GM18907 (cell line): Measurements from ENCODE around the gene DNAJB12.
"Not testable (repeated sequence)": the region's sequence is repeated elsewhere in the genome, so short reads cannot be mapped to it uniquely, and the experiment has no call there.

Experiments used
- ATAC-seq: cut with Tn5 transposase; IDR thresholded peaks from one replicate; pipeline ENCODE4 v1.9.1; 2021; ENCODE audit warnings: mild to moderate bottlenecking, moderate library complexity; ENCODE audit not compliant: unreplicated experiment

DNAJB12 gene

DNA sequence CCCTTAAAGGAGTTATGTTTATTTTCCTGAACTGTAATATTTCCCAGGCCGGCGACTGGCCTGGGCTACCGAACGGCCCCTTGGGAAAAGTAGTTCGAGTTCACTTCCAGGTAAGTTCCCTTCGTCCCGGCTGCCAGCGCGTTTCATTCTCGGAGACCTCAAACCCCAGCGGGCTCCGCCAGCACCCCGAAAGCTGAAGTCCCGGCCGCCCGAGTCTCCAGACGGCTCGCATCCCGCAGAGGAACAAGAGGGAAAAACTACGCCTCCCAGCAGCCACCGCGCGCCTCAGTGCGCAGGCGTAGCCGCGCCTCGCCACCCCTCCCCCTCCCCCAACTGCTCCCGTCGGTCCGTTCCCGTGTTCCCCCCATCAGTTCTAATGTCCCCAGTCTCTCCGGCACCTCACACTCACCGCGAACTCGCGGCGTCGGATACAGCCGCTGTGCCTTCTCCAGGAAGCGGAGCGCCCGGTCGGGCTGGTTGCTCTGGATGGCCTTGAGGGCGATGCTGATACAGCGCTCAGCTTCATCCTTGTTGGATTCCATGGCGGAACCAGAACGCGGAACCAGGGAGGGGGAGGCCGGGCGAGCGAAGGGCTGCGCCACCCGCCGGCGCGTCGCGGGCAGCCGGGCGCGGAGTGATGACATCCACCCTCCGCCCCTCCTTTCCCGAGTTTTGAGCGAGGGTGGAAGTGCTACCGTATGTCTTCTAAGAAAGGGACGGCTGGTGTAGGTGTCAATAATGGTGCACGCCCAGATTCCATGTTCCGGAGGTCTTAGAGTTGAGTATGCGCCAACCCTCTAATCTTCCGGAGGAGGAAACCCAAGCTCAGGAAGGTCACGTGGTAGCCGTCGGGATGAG is at the start of gene DNAJB12:
TSS of gene DNAJB12 (minus strand) at position 564 of the 858 bp plus-strand sequence. CDS start at position 542, 22 bp downstream.
- peak; percentile 73 for ATAC-seq

- not testable (repeated sequence) for ATAC-seq
Observed at GRCh38 chr10:72395581-72395980, 40.9 kb upstream of the DNAJB12 start.

DNA sequence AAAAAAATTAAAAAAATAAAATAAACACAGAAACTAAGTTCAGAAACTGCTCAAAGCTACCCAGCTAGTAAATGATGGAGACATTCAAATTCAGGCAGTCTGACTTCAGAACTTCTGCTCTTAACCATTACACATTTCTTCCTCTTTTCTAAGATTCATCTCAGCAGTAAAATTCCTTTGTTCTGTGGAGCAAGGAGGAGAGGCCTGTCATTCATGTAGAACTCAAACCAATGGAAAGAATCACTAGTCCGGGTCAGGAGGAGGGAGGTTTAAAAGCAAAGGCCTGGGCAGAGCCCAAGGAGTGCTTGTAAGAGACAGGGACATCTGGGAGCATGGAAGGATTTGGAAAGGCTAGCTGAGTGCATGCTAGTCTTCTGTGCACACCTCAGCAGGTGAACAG is 37.9 kb upstream of the DNAJB12 start:
- no peak for ATAC-seq

DNA sequence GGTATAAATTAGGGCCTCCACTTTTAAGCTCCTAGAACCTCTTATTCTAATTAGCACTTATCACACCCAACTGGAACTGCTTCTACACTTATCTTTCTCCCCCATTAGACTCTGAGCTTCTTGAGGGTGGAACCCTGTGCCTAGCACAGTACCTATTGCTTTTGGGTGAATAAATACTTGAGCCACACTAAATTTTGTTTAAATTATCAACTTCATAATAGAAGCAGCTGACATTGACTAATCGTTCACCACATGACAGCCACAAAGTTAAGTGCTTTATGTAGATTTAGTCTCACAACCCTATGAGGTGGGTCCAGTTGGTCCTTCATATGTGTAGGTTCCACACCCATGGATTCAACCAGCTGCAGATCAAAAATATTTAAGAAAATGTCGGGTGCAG is 36.0 kb upstream of the DNAJB12 start:
- ATAC-seq = no peak

DNA sequence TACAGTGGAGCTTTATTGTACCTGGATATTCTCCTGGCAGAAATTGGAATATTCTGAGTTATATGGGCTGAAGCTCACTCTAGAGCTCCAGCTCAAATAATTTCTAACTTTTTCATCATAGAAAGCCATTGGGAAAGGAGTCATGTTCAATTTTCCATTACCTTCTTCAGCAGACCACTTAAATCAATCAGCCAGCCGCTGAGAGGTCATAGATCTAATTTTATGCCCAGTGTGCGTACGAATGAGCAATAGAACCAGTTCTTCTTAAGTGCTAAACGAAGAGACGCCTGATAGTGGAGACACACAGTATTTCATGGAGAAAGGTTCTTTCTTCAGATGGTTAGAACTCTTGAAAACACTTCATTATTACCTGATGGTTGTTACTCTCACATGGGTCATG is 35.0 kb upstream of the DNAJB12 start:
- ATAC-seq = no peak

GRCh38 chr10:72389014-72389413 is 34.3 kb upstream of the DNAJB12 start:
- no peak for ATAC-seq

DNA sequence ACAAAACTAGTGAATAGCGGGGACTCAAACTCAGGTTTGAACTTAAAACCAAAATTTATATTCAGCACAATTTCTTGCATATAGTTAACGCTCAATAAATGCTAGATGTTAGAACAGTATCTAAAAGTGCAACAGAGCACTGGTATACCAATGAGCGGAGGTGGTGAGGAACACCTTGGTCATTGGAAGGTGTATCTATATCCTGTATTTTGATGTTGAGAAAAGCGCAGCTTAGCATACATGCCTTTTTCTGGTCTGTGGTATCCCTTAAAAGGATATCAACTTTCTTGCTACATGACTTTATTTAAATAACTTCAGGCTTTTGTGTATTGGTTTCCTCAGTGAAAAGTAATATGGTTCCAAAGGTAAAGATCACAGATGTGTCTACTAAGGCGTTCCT is 33.3 kb upstream of the DNAJB12 start:
- no peak for ATAC-seq

DNA sequence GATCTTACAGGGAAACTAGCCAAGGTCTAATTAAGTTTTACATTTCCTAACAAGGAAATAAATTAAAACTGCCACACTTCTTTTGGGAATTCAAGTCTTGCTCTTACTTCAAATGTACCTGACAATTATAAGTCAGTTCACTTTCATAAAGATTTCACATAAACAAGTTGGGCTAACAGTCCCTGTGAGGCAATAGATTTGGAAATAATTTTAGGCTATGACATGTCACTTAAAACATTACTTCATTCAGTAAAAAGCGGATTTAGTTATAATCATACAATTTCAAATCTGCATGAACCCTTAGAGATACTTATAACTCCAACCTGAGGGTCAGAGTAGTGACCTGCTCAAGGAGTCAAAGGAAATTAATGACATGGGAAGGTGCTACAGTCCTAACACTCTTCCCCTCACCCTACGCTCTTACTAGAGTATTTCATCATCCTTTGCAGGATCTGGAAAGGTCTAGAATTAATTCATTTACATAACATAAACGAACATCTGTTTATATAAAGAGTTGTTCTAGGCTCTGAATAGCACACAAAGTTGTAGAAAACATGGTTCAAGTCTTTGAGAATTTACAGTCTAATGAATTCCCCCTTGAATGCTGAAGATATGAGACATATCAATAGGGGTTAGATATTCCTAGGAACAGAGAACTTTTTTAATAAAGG is 32.3 kb upstream of the DNAJB12 start:
- no peak for ATAC-seq

GRCh38 chr10:72385724-72386123 is 31.0 kb upstream of the DNAJB12 start:
- no peak for ATAC-seq

DNA sequence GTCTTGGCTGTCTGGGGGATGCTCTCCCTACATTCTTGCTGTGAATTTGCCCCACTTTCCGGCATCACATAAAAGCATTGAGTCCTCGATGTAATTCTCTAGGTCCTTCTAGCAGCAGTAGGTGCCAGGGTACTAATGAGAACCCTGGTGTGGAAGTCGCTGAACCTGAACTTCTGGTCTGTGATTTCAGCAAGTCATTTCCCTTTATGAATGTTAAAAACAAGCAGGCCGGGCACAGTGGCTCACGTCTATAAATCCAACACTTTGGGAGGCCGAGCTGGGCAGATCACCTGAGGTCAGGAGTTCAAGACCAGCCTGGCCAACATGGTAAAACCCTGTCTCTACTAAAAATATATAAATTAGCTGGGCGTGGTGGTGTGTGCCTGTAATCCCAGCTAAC is 30.3 kb upstream of the DNAJB12 start:
- ATAC-seq = not testable (repeated sequence)

GRCh38 chr10:72379776-72380175 is 25.1 kb upstream of the DNAJB12 start:
- no peak for ATAC-seq

DNA sequence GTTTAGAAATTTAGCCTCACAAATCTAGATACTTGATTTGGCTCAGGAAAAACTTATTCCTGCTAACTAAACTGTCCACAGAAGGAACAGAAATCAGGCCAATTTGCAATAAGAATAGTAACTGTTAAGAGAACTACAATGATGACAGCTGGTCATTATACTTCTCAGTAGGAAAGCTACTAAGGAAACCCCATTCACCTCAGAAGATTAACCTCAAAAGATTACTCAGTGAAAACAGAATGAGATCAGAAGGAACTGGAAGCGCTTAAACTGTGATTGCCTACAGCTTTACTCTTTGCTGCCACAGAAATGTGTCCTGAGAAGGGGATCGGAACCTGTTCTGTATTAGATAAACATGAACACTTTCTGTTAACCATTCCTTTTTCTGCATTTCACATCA is 24.3 kb upstream of the DNAJB12 start:
- ATAC-seq = no peak

GRCh38 chr10:72375585-72375984 is 20.9 kb upstream of the DNAJB12 start:
- no peak for ATAC-seq

- ATAC-seq = no peak
Observed at GRCh38 chr10:72375173-72375572, 20.5 kb upstream of the DNAJB12 start.

DNA sequence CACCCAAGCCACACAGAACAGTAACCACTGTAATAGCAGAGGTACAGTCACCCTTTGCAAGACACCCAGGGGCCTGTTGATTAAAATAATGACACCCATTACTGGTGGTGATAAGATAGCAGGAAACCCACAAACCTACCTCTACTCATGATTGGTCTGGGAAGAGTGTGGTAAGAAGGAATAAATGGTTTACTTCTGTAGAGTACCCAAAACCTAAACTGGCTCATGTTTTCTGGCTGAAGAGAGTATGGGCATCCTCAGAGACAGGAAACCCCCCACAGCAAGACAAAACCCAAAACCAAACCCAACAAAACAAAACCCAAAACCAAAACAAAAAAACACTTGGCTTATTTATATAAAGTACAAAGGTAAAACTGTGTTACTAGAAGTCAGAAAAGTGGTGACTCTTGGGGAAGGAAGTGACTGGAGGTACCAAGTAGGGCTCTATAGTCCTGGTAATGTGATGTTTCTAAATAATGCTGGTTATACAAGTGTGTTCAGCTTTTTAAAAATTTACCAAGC is 15.5 kb upstream of the DNAJB12 start:
- ATAC-seq = peak; percentile 61

- no peak for ATAC-seq
Observed at GRCh38 chr10:72367301-72367960, 12.7 kb upstream of the DNAJB12 start.

GRCh38 chr10:72365106-72365895 is 10.6 kb upstream of the DNAJB12 start:
- ATAC-seq = no peak

DNA sequence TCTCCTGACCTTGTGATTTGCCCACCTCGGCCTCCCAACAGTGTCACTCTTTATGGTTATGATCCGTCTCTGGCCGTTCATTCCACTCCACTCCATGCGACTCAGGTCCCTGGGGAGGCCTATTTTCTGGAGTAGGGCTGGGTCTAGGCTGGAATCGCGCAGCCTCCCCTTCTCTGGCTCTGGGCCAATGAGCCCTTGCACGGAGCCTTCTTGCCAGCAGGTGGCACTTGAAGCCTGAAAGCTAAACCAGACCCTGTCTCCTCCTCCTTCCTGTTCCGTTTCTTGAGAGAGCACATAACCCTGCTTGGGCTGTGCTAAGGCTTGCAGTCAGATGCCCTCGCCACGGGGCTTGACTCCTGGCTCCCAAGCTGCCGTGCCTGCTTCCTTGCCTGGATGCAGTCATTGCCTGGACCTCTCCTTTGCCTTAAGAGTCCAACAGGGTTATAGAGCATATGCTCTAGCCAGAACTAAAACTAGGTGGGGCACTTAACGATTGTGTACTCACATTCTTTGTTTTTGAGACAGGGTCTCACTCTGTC is 9.6 kb upstream of the DNAJB12 start:
- ATAC-seq = peak; percentile 90

DNA sequence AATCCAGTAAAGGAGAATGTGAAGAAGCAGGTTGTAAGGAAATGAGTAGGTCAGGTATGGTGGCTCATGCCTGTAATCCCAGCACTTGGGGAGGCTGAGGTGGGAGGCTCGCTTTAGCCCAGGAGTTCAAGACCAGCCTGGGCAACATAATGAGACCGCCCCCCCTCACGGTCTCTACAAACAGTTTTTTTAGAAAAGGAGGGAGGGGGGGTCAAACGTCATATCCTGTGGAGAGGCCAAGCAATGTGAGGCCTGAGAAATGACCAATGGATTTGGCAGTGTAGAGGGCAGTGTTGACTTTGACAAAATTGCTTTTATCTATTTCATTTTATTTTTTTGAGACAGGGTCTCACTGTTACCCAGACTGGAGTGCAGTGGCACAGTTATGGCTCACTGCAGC is 2.3 kb upstream of the DNAJB12 start:
- ATAC-seq = no peak

GRCh38 chr10:72356115-72356514 is 1.4 kb upstream of the DNAJB12 start:
- ATAC-seq = no peak

GRCh38 chr10:72355214-72355555 is 466 bp upstream of the DNAJB12 start:
- no peak for ATAC-seq
